ENCODE results near the gene CHD3. TPM values are rescaled to one million over a fixed set of nuclear protein-coding genes. Genes with fewer than 3 reads are reported as not detected.
"Not testable (repeated sequence)": the region's sequence is repeated elsewhere in the genome, so short reads cannot be mapped to it uniquely, and the experiment has no call there.

The CHD3 gene
- total RNA-seq, 2 donors from 2014 or later: 154 to 217 TPM

GRCh38 chr17:7940034-7940433 is 51.4 kb downstream of the CHD3 start:
- H3K27me3 Mint-ChIP-seq: no peaks in the 10 kb centered on the region
- H3K4me1 Mint-ChIP-seq: peaks cover 6% of the 10 kb centered on the region
- H3K27ac Mint-ChIP-seq: peak overlapping the region; percentile 1
- peaks cover 100% of the 10 kb centered on the region for H3K36me3 Mint-ChIP-seq (ENCODE audit: low read depth)
- ATAC-seq (replicated peaks): no peak
- no peaks in the 10 kb centered on the region for H3K9me3 Mint-ChIP-seq
- no peak overlapping the region for H3K4me3 Mint-ChIP-seq

GRCh38 chr17:7940743-7941142 is 52.2 kb downstream of the CHD3 start:
- Mint-ChIP-seq H3K27ac (no peak overlapping the region), H3K4me3 (no peak overlapping the region), H3K27me3 (no peaks in the 10 kb centered on the region), H3K9me3 (no peaks in the 10 kb centered on the region), H3K36me3 (ENCODE audit: low read depth) (peaks cover 100% of the 10 kb centered on the region), H3K4me1 (peaks cover 6% of the 10 kb centered on the region)
- no peak for ATAC-seq (replicated peaks)

GRCh38 chr17:7943291-7943690 is 54.7 kb downstream of the CHD3 start:
- no peaks in the 10 kb centered on the region for H3K27me3 Mint-ChIP-seq
- peaks cover 100% of the 10 kb centered on the region for H3K36me3 Mint-ChIP-seq (ENCODE audit: low read depth)
- H3K27ac Mint-ChIP-seq: no peak overlapping the region
- no peaks in the 10 kb centered on the region for H3K4me1 Mint-ChIP-seq
- H3K4me3 Mint-ChIP-seq: no peak overlapping the region
- H3K9me3 Mint-ChIP-seq: no peaks in the 10 kb centered on the region
- no peak for ATAC-seq (replicated peaks)

- H3K27me3 Mint-ChIP-seq: no peaks in the 10 kb centered on the region
- no peak overlapping the region for H3K27ac Mint-ChIP-seq
- no peak overlapping the region for H3K4me3 Mint-ChIP-seq
These were observed 55.7 kb downstream of the CHD3 start for GRCh38 chr17:7944326-7944725.

GRCh38 chr17:7945651-7946050 is 57.1 kb downstream of the CHD3 start:
- H3K9me3 Mint-ChIP-seq: no peaks in the 10 kb centered on the region
- no peak for ATAC-seq (replicated peaks)

More at GRCh38 chr17:7944326-7944725, 55.7 kb downstream of the CHD3 start:
- ATAC-seq (replicated peaks): no peak
- no peaks in the 10 kb centered on the region for H3K4me1 Mint-ChIP-seq
- H3K36me3 Mint-ChIP-seq (ENCODE audit: low read depth): peaks cover 100% of the 10 kb centered on the region
- no peaks in the 10 kb centered on the region for H3K9me3 Mint-ChIP-seq

DNA sequence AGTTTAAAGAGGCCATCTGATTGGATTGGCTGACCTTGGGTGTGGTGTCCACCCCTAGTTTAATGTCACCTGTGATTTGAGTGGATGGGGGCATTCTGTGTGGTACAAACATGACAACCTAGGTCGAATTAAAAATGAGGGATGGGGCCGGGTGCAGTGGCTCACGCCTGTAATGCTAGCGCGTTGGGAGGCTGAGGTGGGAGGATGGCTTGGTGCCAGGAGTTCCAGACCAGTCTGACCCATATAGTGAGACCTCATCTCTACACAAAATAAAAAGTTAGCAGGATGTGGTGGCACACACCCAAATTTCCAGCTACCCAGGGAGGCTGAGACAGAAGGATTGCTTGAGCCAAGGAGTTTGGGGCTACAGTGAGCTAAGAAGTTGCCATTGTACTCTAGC is 57.9 kb downstream of the CHD3 start:
- peak overlapping the region; percentile 52 for H3K27ac Mint-ChIP-seq

More at GRCh38 chr17:7945651-7946050, 57.1 kb downstream of the CHD3 start:
- Mint-ChIP-seq H3K27ac (no peak overlapping the region), H3K4me1 (no peaks in the 10 kb centered on the region), H3K36me3 (ENCODE audit: low read depth) (peaks cover 98% of the 10 kb centered on the region), H3K4me3 (no peak overlapping the region), H3K27me3 (no peaks in the 10 kb centered on the region)

DNA sequence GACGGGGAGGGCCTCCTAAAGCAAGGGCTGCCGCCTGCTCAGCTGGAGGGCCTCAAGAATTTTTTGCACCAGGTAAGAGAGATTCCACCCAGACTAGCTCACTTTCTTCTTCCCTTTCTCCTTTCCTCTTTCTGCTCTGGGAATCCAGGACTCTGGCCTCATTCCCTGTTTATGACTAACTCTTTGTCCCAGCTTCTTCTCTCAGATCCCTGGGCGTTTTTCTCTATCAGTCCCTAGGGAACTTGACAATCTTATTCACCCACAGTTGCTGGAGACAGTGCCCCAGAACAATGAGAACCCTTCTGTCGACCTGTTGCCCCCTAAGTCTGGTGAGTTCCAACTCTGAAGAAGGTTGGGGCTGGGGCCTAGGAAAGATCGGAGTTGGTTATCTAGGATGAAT is 59.1 kb downstream of the CHD3 start:
- no peak overlapping the region for H3K4me3 Mint-ChIP-seq
- no peak overlapping the region for H3K27ac Mint-ChIP-seq
- no peak for ATAC-seq (replicated peaks)
- H3K4me1 Mint-ChIP-seq: peaks cover 6% of the 10 kb centered on the region
- H3K9me3 Mint-ChIP-seq: no peaks in the 10 kb centered on the region
- no peaks in the 10 kb centered on the region for H3K27me3 Mint-ChIP-seq
- H3K36me3 Mint-ChIP-seq (ENCODE audit: low read depth): peaks cover 84% of the 10 kb centered on the region

More for the DNA sequence above, 57.9 kb downstream of the CHD3 start:
- H3K4me1 Mint-ChIP-seq: peaks cover 3% of the 10 kb centered on the region
- ATAC-seq (replicated peaks): no peak
- H3K9me3 Mint-ChIP-seq: no peaks in the 10 kb centered on the region
- H3K36me3 Mint-ChIP-seq (ENCODE audit: low read depth): peaks cover 93% of the 10 kb centered on the region
- no peaks in the 10 kb centered on the region for H3K27me3 Mint-ChIP-seq
- no peak overlapping the region for H3K4me3 Mint-ChIP-seq

GRCh38 chr17:7950578-7950977 is 62.0 kb downstream of the CHD3 start:
- no peak for ATAC-seq (replicated peaks)
- Mint-ChIP-seq H3K9me3 (no peaks in the 10 kb centered on the region), H3K27ac (peak overlapping the region; percentile 80), H3K4me1 (peaks cover 11% of the 10 kb centered on the region), H3K36me3 (ENCODE audit: low read depth) (peaks cover 55% of the 10 kb centered on the region), H3K27me3 (no peaks in the 10 kb centered on the region), H3K4me3 (peak overlapping the region; percentile 4)

DNA sequence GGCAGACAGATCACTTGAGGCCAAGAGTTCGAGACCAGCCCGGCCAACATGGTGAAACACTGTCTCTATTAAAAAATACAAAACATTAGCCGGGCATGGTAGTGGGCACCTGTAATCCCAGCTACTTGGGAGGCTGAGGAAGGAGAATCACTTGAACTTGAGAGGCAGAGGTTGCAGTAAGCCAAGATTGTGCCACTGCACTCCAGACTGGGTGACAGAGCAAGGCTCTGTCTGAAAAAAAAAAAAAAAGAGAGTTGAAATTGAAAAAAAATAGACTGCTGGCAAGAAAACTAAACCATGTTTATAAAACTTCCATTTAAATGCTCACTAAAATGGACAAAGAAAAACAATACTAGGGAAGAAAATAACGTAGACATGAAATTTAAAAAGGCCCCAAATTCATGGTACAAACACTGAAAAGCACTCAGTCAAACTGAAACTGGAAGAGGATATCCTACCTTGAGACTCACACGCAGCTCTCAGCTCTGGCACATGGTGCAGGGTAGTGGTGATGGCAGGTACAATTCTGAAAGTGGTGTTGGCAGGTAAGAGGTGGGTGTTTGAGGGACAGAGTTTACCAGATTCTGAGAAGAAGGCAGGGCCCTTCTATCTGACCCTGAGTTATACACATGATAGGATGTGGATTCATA is 62.7 kb downstream of the CHD3 start:
- Mint-ChIP-seq H3K27ac (peak overlapping the region; percentile 80), H3K4me3 (peak overlapping the region; percentile 65), H3K4me1 (peaks cover 11% of the 10 kb centered on the region), H3K27me3 (no peaks in the 10 kb centered on the region), H3K36me3 (ENCODE audit: low read depth) (peaks cover 48% of the 10 kb centered on the region), H3K9me3 (no peaks in the 10 kb centered on the region)
- ATAC-seq (replicated peaks): peak; percentile 97

DNA sequence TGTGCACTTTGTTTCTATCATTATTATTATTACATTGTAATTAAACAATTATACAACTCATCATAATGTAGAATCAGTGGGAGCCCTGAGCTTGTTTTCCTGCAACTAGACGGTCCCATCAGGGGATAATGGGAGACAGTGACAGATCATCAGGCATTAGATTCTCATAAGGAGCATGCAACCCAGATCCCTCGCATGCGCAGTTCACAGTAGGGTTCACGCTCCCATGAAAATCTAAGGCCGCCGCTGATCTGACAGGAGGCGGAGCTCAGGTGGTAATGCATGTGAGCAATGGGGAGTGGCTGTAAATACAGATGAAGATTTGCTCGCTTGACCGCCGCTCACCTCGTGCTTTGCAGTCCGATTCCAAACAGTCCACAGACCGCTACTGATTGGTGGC is 64.7 kb downstream of the CHD3 start:
- ATAC-seq (replicated peaks); H3K9me3 Mint-ChIP-seq; H3K27me3 Mint-ChIP-seq; H3K27ac Mint-ChIP-seq: not testable (repeated sequence)
- peaks cover 28% of the 10 kb centered on the region for H3K36me3 Mint-ChIP-seq (ENCODE audit: low read depth)
- peaks cover 11% of the 10 kb centered on the region for H3K4me1 Mint-ChIP-seq
- H3K4me3 Mint-ChIP-seq: peak overlapping the region; percentile 43

DNA sequence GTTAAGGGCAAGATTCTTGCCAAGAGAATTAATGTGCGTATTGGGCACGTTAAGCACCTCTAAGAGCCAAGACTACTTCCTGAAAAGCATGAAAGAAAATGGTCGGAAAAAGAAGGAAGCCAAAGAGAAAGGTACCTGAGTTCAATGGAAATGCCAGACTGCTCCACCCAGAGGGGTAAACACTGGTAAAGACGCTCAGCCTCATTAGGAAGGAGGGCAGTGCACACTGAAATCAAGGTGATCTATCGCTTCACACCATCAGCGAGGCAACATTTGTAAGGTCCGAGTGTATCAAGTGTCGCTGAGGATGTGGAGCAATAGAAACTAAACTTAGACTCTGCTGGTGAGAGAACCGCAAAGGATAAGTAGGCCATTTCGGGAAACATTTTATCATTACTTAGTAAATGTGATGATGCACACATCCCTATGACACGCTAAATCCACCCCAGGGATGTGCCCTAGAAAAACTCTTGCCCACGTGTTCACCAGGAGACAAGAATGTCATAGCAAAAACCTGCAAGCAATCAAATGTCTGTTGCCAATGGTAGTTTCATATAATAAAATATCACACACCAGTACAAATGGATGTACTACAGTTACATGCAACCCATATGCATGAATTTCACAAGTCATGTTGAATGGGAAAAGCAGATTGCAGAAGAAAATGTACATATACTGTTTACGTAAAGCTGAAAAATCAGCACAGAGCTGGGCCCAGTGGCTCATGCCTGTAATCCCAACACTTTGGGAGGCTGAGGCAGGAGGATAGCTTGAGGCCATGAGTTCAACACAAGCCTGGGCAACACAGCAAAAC is 67.0 kb downstream of the CHD3 start:
- Mint-ChIP-seq H3K4me3 (peak overlapping the region; percentile 55), H3K27me3 (peaks cover 7% of the 10 kb centered on the region), H3K27ac (peak overlapping the region; percentile 31), H3K36me3 (ENCODE audit: low read depth) (peaks cover 6% of the 10 kb centered on the region), H3K9me3 (no peaks in the 10 kb centered on the region), H3K4me1 (peaks cover 11% of the 10 kb centered on the region)
- ATAC-seq (replicated peaks): peak; percentile 54

DNA sequence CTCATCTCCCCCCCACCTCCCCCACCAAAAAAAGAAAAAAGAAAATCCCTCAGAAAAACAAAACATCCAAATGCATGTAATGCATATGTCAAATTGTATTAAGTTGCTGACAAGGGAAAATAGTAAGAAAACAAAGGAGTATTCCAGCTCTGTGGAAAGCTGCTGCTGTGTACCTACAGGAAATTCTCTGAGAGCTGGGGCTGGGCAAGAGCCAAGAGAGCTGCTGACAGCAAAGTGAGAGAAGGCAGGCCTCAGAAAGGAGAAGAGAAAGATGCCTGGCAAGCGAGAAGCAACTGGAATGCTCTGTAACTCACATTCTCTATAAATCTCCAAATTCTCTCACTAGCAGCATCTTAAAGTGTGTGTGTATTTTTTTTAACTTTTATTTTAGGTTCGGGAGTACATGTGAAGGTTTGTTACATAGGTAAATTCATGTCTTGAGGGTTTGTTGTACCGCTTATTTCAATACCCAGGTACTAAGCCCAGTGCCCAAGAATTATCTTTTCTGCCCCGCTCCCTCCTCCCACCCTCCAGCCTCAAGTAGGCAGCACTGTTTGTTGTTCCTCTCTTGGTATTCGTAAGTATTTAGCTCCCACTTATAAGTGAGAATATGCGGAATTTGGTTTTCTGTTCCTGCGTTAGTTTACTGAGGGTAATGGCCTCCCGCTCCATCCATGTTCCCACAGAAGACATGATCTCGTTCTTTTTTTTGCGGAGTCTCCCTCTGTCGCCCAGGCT is 67.8 kb downstream of the CHD3 start:
- Mint-ChIP-seq H3K27ac (peak overlapping the region; percentile 36), H3K36me3 (ENCODE audit: low read depth) (peaks cover 3% of the 10 kb centered on the region), H3K4me3 (peak overlapping the region; percentile 55), H3K27me3 (peaks cover 9% of the 10 kb centered on the region), H3K4me1 (peaks cover 8% of the 10 kb centered on the region), H3K9me3 (no peaks in the 10 kb centered on the region)
- no peak for ATAC-seq (replicated peaks)

GRCh38 chr17:7959503-7960253 is 71.1 kb downstream of the CHD3 start:
- no peaks in the 10 kb centered on the region for H3K9me3 Mint-ChIP-seq
- H3K36me3 Mint-ChIP-seq (ENCODE audit: low read depth): no peaks in the 10 kb centered on the region
- H3K4me3 Mint-ChIP-seq: no peak overlapping the region
- H3K4me1 Mint-ChIP-seq: no peaks in the 10 kb centered on the region
- H3K27me3 Mint-ChIP-seq: peaks cover 14% of the 10 kb centered on the region
- no peak for ATAC-seq (replicated peaks)
- H3K27ac Mint-ChIP-seq: no peak overlapping the region

DNA sequence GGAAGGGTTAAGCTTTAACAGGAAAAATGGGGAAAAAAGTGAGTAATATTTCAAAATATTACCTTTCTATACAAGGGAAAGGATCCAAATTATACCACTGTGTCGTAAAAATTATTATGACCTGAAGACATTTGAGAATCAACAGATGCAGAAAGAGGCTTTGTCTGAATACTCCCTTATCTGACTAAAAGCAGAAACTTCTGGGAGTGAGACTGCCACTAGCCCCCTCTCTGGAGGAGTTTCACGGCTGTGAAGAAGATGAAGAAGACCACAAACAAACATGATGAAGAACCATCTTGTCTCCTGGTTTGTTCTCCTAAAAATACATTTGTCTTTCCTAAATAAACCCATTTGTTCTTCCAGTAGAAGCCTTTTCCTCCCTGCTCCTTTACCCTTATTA is 72.8 kb downstream of the CHD3 start:
- Mint-ChIP-seq H3K36me3 (ENCODE audit: low read depth) (no peaks in the 10 kb centered on the region), H3K9me3 (no peaks in the 10 kb centered on the region), H3K27ac (no peak overlapping the region), H3K4me1 (no peaks in the 10 kb centered on the region), H3K4me3 (no peak overlapping the region), H3K27me3 (peaks cover 14% of the 10 kb centered on the region)
- no peak for ATAC-seq (replicated peaks)

Data from activated T-helper 17 cell treated with anti-CD3 and anti-CD28 coated beads, Interleukin-2, amount 50 U/mL, for 72 hours (primary cell).